Natural killer cell (primary cell): ENCODE data around the gene SRXN1. TPM values are rescaled to one million over a fixed set of nuclear protein-coding genes. Genes with fewer than 3 reads are reported as not detected.
"Not testable (repeated sequence)": the region's sequence is repeated elsewhere in the genome, so short reads cannot be mapped to it uniquely, and the experiment has no call there.

Experiments
- ATAC-seq, 3 donors: fragments of 150-1000 bp in 2 of 3; fragments of 200-7000 bp in 1 of 3; cut with Tn5 transposase; 1 replicate in 1 of 3; 2 replicates in 2 of 3; pipeline ENCODE4 v1.10.0; 2021; ENCODE audit warnings: mild to moderate bottlenecking in 2 of 3, moderate library complexity in 2 of 3
- DNase-seq, 2 donors: peaks; one replicate each; pipeline versions ENCODE4 v3.0.0 to v3.0.0-alpha.2; 2013 to 2021; ENCODE audit warnings: mixed read lengths in 1 of 2
- H3K27ac ChIP-seq: one replicate; pipeline ENCODE4 v1.5.1; 2013; ENCODE audit warnings: mild to moderate bottlenecking, low read length
- H3K27me3 ChIP-seq: one replicate; pipeline ENCODE4 v1.6.1; 2013; ENCODE audit warnings: low read length; ENCODE audit not compliant: control insufficient read depth, insufficient read depth
- H3K36me3 ChIP-seq: one replicate; pipeline ENCODE4 v1.6.1; 2013; ENCODE audit warnings: low read length; ENCODE audit not compliant: control insufficient read depth, insufficient read depth
- H3K4me1 ChIP-seq: one replicate; pipeline ENCODE4 v1.6.1; 2013; ENCODE audit warnings: low read length; ENCODE audit not compliant: control insufficient read depth, insufficient read depth
- H3K4me3 ChIP-seq: one replicate; pipeline ENCODE4 v1.5.1; 2013; ENCODE audit warnings: low read length
- H3K9me3 ChIP-seq: one replicate; pipeline ENCODE4 v1.6.1; 2013; ENCODE audit warnings: low read length; ENCODE audit not compliant: control insufficient read depth, insufficient read depth
- H3K27ac Mint-ChIP-seq, 2 donors: one replicate each; pipeline ENCODE4 v1.8.0; 2022; ENCODE audit warnings: mild to moderate bottlenecking in 2 of 2, mixed read lengths in 2 of 2, moderate library complexity in 1 of 2
- H3K27me3 Mint-ChIP-seq, 2 donors: one replicate each; pipeline ENCODE4 v1.8.0; 2022; ENCODE audit warnings: low read depth in 2 of 2, mixed read lengths in 2 of 2
- H3K36me3 Mint-ChIP-seq: one replicate; pipeline ENCODE4 v1.8.0; 2022; ENCODE audit warnings: mixed read lengths
- H3K4me1 Mint-ChIP-seq, 2 donors: one replicate each; pipeline ENCODE4 v1.8.0; 2022; ENCODE audit warnings: mixed read lengths in 2 of 2
- H3K4me3 Mint-ChIP-seq: one replicate; pipeline ENCODE4 v1.8.0; 2022; ENCODE audit warnings: mild to moderate bottlenecking, moderate library complexity, mixed read lengths
- H3K9me3 Mint-ChIP-seq, 2 donors: one replicate each; pipeline ENCODE4 v1.8.0; 2022; ENCODE audit warnings: mixed read lengths in 2 of 2
- WGBS: methylation state at CpG from one replicate; pipeline ENCODE4 v1.1.7; 2013; ENCODE audit warnings: missing lambda C conversion rate; ENCODE audit not compliant: insufficient coverage; 5-methylcytosine and 5-hydroxymethylcytosine counted together
- intact Hi-C: fragments of 100-400 bp; cut with micrococcal nuclease; formaldehyde crosslinking; loops from one replicate; pipeline ENCODE4 v1.14.2; 2022
- total RNA-seq, 4 donors: library from RNA; stranded (reverse); fragments of 120-200 nt in 1 of 4; gene quantifications; one replicate each; pipeline versions ENCODE4 v1.2.3 to v1.2.4, GENCODE V29; 2013 to 2022
- TF ChIP-seq, protein P1 (sequence below): fragments of 200-600 bp; IDR thresholded peaks from one replicate; pipeline ENCODE4 v1.8.0; 2022; ENCODE audit warnings: antibody characterized with exemption

The SRXN1 gene
- total RNA-seq, 3 donors from 2014 or later (not counting 1 experiment from before 2014, with no cell fraction given) = 9.1 to 16.7 (median 11.6) TPM

DNA sequence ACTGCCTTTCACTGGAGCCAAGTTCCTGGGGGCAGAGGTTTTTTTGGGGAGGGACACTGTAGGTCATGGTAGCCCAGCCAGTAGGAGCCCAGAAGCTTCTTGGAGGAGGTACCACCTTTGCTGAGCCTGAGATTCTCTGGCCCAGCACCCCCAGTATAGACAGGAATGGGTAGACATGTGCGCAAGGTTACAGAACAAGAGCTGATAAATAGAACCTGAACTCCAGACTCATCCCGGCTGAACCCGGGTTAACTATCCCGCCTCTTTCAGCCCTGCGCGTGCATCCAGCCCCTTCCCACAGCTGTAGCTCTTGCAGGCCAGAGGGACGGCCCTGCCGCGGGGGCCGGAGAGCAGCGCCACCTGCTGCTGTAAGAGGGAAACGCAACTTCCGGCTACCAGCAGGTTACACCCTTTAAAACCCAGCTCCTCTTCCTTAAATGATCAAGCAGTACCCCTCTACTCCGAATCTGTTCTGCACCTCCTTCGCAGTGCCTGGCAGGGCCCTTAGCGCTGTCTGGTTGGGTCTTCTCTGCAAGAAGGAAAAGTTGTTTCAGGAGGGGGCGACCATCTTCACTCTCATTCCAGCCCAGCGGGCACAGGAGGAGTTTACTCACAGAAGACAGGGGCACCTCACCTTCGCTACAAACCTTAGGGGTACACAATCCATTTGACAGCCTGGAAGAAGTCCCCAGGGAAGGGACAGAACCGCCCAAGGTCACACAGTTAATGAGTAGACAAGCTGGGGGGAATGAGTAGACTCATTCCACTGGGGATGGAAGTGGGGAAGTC, 7.5 kb downstream of the SRXN1 start:
- Histone ChIP-seq H3K27ac (no peak overlapping the region), H3K9me3 (no peaks in the 10 kb centered on the region), H3K27me3 (peaks cover 5% of the 10 kb centered on the region), H3K36me3 (peaks cover 16% of the 10 kb centered on the region), H3K4me1 (peaks cover 13% of the 10 kb centered on the region), H3K4me3 (no peak overlapping the region)
- no peak overlapping the region for H3K4me3 Mint-ChIP-seq
- no peaks in the 10 kb centered on the region for H3K9me3 Mint-ChIP-seq
- WGBS = 22% methylated on average over 18 of the region's 20 CpGs
- intact Hi-C loops = loop anchor here (1.0 to 5.0 kb wide), 2 partner anchors 84 to 293 kb away; no protein-coding TSS in a partner anchor
- TF ChIP-seq, protein P1, sequence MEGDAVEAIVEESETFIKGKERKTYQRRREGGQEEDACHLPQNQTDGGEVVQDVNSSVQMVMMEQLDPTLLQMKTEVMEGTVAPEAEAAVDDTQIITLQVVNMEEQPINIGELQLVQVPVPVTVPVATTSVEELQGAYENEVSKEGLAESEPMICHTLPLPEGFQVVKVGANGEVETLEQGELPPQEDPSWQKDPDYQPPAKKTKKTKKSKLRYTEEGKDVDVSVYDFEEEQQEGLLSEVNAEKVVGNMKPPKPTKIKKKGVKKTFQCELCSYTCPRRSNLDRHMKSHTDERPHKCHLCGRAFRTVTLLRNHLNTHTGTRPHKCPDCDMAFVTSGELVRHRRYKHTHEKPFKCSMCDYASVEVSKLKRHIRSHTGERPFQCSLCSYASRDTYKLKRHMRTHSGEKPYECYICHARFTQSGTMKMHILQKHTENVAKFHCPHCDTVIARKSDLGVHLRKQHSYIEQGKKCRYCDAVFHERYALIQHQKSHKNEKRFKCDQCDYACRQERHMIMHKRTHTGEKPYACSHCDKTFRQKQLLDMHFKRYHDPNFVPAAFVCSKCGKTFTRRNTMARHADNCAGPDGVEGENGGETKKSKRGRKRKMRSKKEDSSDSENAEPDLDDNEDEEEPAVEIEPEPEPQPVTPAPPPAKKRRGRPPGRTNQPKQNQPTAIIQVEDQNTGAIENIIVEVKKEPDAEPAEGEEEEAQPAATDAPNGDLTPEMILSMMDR = peak; percentile 99
- H3K27ac Mint-ChIP-seq = no peak overlapping the region
- no peaks in the 10 kb centered on the region for H3K36me3 Mint-ChIP-seq
- H3K4me1 Mint-ChIP-seq = peaks cover 8 to 20% of the 10 kb centered on the region in 2 donors
- peak; percentile 70 to 80 for DNase-seq
- ATAC-seq = peak; percentile 82 to 89 (median 87)
- no peaks in the 10 kb centered on the region for H3K27me3 Mint-ChIP-seq

DNA sequence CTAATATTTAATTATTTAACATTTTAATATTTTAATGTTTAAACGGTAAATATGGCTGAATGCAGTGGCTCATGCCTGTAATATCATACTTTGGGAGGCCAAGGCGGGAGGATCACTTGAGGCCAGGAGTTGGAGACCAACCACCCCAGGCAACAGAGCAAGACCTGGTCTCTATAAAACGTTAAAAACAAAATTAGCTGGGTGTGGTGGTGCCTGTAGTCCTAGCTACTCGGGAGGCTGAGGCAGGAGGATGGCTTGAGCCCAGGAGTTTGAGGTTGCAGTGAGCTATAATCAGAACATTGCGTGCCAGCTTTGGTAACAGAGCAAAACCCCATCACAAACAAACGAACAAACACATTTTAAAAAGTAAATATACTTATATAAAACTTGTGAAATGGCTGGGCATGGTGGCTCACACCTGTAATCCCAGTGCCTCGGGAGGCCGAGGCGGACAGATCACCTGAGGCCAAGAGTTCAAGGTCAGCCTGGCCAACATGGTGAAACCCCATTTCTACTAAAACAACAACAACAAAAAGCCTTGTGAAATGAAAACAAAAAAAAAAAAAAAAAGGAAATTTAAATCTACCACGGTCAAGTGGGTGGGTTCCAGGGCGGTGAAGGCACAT, 8.2 kb downstream of the SRXN1 start:
- intact Hi-C loops = loop anchor here (1.0 to 5.0 kb wide), 2 partner anchors 84 to 293 kb away; no protein-coding TSS in a partner anchor
- WGBS = 92% methylated on average over 5 of the region's 11 CpGs
- H3K4me1 ChIP-seq = peaks cover 13% of the 10 kb centered on the region
- H3K36me3 Mint-ChIP-seq = no peaks in the 10 kb centered on the region
- no peak overlapping the region for H3K4me3 Mint-ChIP-seq
- H3K9me3 ChIP-seq = no peaks in the 10 kb centered on the region
- H3K27me3 Mint-ChIP-seq = no peaks in the 10 kb centered on the region
- no peaks in the 10 kb centered on the region for H3K9me3 Mint-ChIP-seq
- DNase-seq (no peak), ATAC-seq (no peak)
- H3K27ac Mint-ChIP-seq = no peak overlapping the region
- peaks cover 16% of the 10 kb centered on the region for H3K36me3 ChIP-seq
- H3K27me3 ChIP-seq = peaks cover 5% of the 10 kb centered on the region
- TF ChIP-seq, protein P1 = no peak
- H3K4me3 ChIP-seq = no peak overlapping the region
- H3K27ac ChIP-seq = no peak overlapping the region
- peaks cover 7 to 13% of the 10 kb centered on the region in 2 donors for H3K4me1 Mint-ChIP-seq

GRCh38 chr20:642398-643174, 10.4 kb downstream of the SRXN1 start:
- Histone ChIP-seq H3K27ac (no peak overlapping the region), H3K4me3 (no peak overlapping the region), H3K9me3 (no peaks in the 10 kb centered on the region), H3K27me3 (peaks cover 5% of the 10 kb centered on the region), H3K4me1 (peaks cover 13% of the 10 kb centered on the region), H3K36me3 (peaks cover 7% of the 10 kb centered on the region)
- ATAC-seq (peak in 2 of 3 donors; percentile 32 to 40), DNase-seq (no peak)
- TF ChIP-seq, protein P1 = no peak
- intact Hi-C loops = no loop called here
- Mint-ChIP-seq H3K9me3 (no peaks in the 10 kb centered on the region), H3K4me1 (peaks cover 0 to 7% of the 10 kb centered on the region in 2 donors), H3K27ac (no peak overlapping the region), H3K27me3 (no peaks in the 10 kb centered on the region), H3K4me3 (peak overlapping the region; percentile 49), H3K36me3 (no peaks in the 10 kb centered on the region)
- 10% methylated on average over 57 of the region's 57 CpGs for WGBS

- H3K36me3 ChIP-seq, ATAC-seq, H3K4me1 Mint-ChIP-seq, H3K27me3 ChIP-seq, H3K9me3 Mint-ChIP-seq, H3K27ac Mint-ChIP-seq, H3K27ac ChIP-seq, H3K27me3 Mint-ChIP-seq, H3K9me3 ChIP-seq, H3K4me3 Mint-ChIP-seq, DNase-seq, H3K36me3 Mint-ChIP-seq, H3K4me3 ChIP-seq, intact Hi-C loops: not testable (repeated sequence)
- 0% methylated on average over 1 of the region's 13 CpGs for WGBS
- peaks cover 13% of the 10 kb centered on the region for H3K4me1 ChIP-seq
Observed at GRCh38 chr20:642013-642397, 11.0 kb downstream of the SRXN1 start.
